GM12878 (cell line): Measurements from ENCODE around the gene RNF126. TPM values are rescaled to one million over a fixed set of nuclear protein-coding genes. Genes with fewer than 3 reads are reported as not detected.

ENCODE experiments used
- ATAC-seq: fragments of 200-7000 bp; cut with Tn5 transposase; 3 replicates; pipeline ENCODE4 v1.9.1; 2020; ENCODE audit warnings: mild to moderate bottlenecking, moderate library complexity
- BruUV-seq: library from RNA; stranded (reverse); fragments of 400-500 nt; replicated peaks from 2 replicates; lab custom pipeline; 2021; lab: Mats Ljungman, UMichigan
- CTCF ChIA-PET: fragments of 300-600 bp; sonication (Branson Sonifier 250); formaldehyde crosslinking; extraction: SDS; loops from one replicate; lab custom pipeline; 2021; ENCODE audit warnings: inconsistent platforms; lab: Yijun Ruan, JAX
- POLR2A ChIA-PET: fragments of 350-600 bp; formaldehyde crosslinking; extraction: SDS; loops from one replicate; lab custom pipeline; 2021; ENCODE audit warnings: inconsistent platforms; lab: Charles Lee
- RAD21 ChIA-PET: fragments of 300-600 bp; sonication (Branson Sonifier 250); formaldehyde crosslinking; loops from one replicate; lab custom pipeline; 2023; ENCODE audit warnings: antibody characterized with exemption; ENCODE audit not compliant: unreplicated experiment; lab: Charles Lee
- SMC1A ChIA-PET: fragments of 300-600 bp; sonication (Branson Sonifier 250); formaldehyde crosslinking; loops from one replicate; lab custom pipeline; 2023; ENCODE audit not compliant: unreplicated experiment, uncharacterized antibody; lab: Charles Lee
- DNase-seq: peaks from one replicate; pipeline ENCODE4 v3.0.0-alpha.2; 2011; ENCODE audit warnings: low read depth, low spot score
- FAIRE-seq: peaks from 3 replicates; lab custom pipeline; 2011; peaks lifted over from hg19 to GRCh38; lab: Jason Lieb, UNC
- H2AFZ ChIP-seq: 2 replicates; pipeline ENCODE4 v1.6.0; 2011; ENCODE audit warnings: low read depth, low read length, control low read depth; ENCODE audit not compliant: control insufficient read depth
- H3K27ac ChIP-seq: 2 replicates; pipeline ENCODE4 v1.5.1; 2011; ENCODE audit warnings: control low read depth; ENCODE audit not compliant: control insufficient read depth, insufficient read depth
- H3K27me3 ChIP-seq, 2 experiments: replicated peaks in 1 of 2; 2 replicates each; pipeline versions ENCODE4 v1.6.0 to v1.6.1; 2011; ENCODE audit warnings: low read length in 1 of 2; ENCODE audit not compliant: control insufficient read depth in 2 of 2, insufficient read depth in 2 of 2
- H3K36me3 ChIP-seq, 2 experiments: 2 replicates each; pipeline ENCODE4 v1.5.1; 2011; ENCODE audit warnings: low read length in 1 of 2; ENCODE audit not compliant: control insufficient read depth in 2 of 2, insufficient read depth in 2 of 2
- H3K4me1 ChIP-seq: 2 replicates; pipeline ENCODE4 v1.6.1; 2011; ENCODE audit warnings: mild to moderate bottlenecking, low read length, moderate library complexity, mixed read lengths; ENCODE audit not compliant: control insufficient read depth, insufficient read depth
- H3K4me2 ChIP-seq: 2 replicates; pipeline ENCODE4 v1.6.0; 2011; ENCODE audit warnings: control low read depth; ENCODE audit not compliant: control insufficient read depth, insufficient read depth
- H3K4me3 ChIP-seq: fragments of 200-600 bp; sonication (generic); 2 replicates; pipeline ENCODE4 v1.5.1; 2016
- H3K79me2 ChIP-seq: 2 replicates; pipeline ENCODE4 v1.6.0; 2011; ENCODE audit warnings: low read length; ENCODE audit not compliant: control insufficient read depth, insufficient read depth
- H3K9ac ChIP-seq: 2 replicates; pipeline ENCODE4 v1.8.0; 2011; ENCODE audit warnings: low read length, control low read depth, mixed read lengths; ENCODE audit not compliant: control insufficient read depth, insufficient read depth
- H3K9me3 ChIP-seq: replicated peaks from 3 replicates; pipeline ENCODE4 v1.5.1; 2011; ENCODE audit warnings: mild to moderate bottlenecking, low read length; ENCODE audit not compliant: control insufficient read depth, insufficient read depth
- H4K20me1 ChIP-seq: 2 replicates; pipeline ENCODE4 v1.6.0; 2011; ENCODE audit not compliant: control insufficient read depth, insufficient read depth
- BACH1 ChIP-seq: fragments of 450-650 bp; IDR thresholded peaks from 2 replicates; pipeline ENCODE4 v1.6.1; 2017; ENCODE audit warnings: mild to moderate bottlenecking, borderline replicate concordance
- DPF2 ChIP-seq: fragments of 450-650 bp; IDR thresholded peaks from 2 replicates; pipeline ENCODE4 v1.6.1; 2017; ENCODE audit warnings: mild to moderate bottlenecking
- NBN ChIP-seq: fragments of 450-650 bp; IDR thresholded peaks from 2 replicates; pipeline ENCODE4 v1.6.1; 2016
- ZNF207 ChIP-seq: fragments of 450-650 bp; IDR thresholded peaks from 2 replicates; pipeline ENCODE4 v1.6.1; 2014; ENCODE audit warnings: antibody characterized with exemption, mild to moderate bottlenecking, borderline replicate concordance
- WGBS: methylation state at CpG from one replicate; pipeline ENCODE4 v1.1.6; 2016; ENCODE audit warnings: low lambda C conversion rate; ENCODE audit not compliant: insufficient replicate concordance, insufficient coverage; ENCODE audit errors: missing lambda C conversion rate; 5-methylcytosine and 5-hydroxymethylcytosine counted together
- in situ Hi-C: fragments of 300-500 bp; cut with MboI; formaldehyde crosslinking; loops from 9 replicates; pipeline ENCODE4 v1.14.3; 2018; ENCODE audit warnings: mixed read lengths
- intact Hi-C: fragments of 100-400 bp; cut with micrococcal nuclease; formaldehyde crosslinking; loops from one replicate; pipeline ENCODE4 v1.14.2; 2022; ENCODE audit not compliant: unreplicated experiment
- polyA plus RNA-seq, 11 experiments: library from polyadenylated mRNA; depleted of rRNA in 4 of 11; unstranded in 6 of 11; stranded (reverse) in 5 of 11; fragments of >200 nt; fragmentation: Nextera tagmentation in 4 of 11; fragmentation: Illumina TruSeq in 1 of 11; extraction: Ambion mirVana in 4 of 11; extraction: Trizol in 1 of 11; gene quantifications; 1 replicate in 1 of 11; 2 replicates in 10 of 11; pipeline versions ENCODE4 v1.2.1 to v1.2.3, GENCODE V29; 2011 to 2016; ENCODE audit warnings: inconsistent platforms in 2 of 11, missing spikeins in 2 of 11, low read depth in 1 of 11
- total RNA-seq, 4 experiments: library from RNA; depleted of rRNA in 3 of 4; stranded (reverse); fragments of >200 nt in 3 of 4; fragmentation: Illumina TruSeq in 1 of 4; extraction: Trizol in 1 of 4; gene quantifications; 2 replicates each; pipeline versions ENCODE4 v1.2.1 to v1.2.3, GENCODE V29; 2013 to 2021
- TF ChIP-seq, protein P1 (sequence below): fragments of 450-650 bp; IDR thresholded peaks from 2 replicates; pipeline ENCODE4 v1.6.1; 2018; ENCODE audit warnings: borderline replicate concordance, mild to moderate bottlenecking; ENCODE audit not compliant: partially characterized antibody

RNF126 gene
- total and polyA plus RNA-seq, 10 of the 15 experiments (the other 5 are each of a cell fraction or from before 2014, with no cell fraction given), result 0.45 to 100 (median 50.6) TPM

- TF ChIP-seq, protein P1, sequence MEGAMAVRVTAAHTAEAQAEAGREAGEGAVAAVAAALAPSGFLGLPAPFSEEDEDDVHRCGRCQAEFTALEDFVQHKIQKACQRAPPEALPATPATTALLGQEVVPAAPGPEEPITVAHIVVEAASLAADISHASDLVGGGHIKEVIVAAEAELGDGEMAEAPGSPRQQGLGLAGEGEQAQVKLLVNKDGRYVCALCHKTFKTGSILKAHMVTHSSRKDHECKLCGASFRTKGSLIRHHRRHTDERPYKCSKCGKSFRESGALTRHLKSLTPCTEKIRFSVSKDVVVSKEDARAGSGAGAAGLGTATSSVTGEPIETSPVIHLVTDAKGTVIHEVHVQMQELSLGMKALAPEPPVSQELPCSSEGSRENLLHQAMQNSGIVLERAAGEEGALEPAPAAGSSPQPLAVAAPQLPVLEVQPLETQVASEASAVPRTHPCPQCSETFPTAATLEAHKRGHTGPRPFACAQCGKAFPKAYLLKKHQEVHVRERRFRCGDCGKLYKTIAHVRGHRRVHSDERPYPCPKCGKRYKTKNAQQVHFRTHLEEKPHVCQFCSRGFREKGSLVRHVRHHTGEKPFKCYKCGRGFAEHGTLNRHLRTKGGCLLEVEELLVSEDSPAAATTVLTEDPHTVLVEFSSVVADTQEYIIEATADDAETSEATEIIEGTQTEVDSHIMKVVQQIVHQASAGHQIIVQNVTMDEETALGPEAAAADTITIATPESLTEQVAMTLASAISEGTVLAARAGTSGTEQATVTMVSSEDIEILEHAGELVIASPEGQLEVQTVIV, result no peak
- TF ChIP-seq BACH1, result 0 out of 2 replicates have a peak, but pooled peaks have one; percentile 9
- TF ChIP-seq NBN, result 0 out of 2 replicates have a peak, but pooled peaks have one; percentile 45
Observed at GRCh38 chr19:661427-662196, 1.4 kb downstream of the RNF126 start (continued).

DNA sequence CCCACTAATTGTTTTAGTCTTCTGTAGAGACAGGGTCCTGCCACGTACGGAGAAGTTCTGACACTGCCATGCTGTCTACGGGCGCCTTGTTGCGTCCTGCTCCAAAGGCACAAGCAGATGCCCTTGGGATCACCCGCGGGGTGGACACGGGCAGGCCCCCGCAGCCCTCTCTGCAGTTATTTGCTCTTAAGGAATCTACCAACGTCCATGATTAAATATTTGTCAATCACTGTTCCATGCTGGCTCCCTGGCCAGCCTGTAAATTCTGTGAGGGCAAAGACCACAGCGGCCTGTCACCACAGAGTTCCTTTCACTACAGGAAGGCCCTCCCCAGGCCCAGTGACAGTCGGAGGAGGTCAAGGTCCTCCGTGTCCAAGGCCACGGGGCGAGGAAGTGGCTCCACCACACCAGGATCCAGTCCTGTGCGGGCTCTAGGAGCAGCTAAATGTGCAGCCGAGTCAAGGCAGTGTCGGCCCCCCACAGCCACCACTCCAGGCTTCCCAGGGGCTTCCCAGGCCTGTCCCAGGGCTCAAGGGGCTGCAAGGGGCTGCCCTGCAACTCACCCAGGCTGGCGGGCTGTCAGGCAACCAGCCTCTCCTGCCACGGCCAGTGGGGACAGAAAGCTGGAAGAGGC, 2.1 kb downstream of the RNF126 start:
- Histone ChIP-seq H3K4me2 (peak overlapping the region; percentile 98), H3K9ac (peak overlapping the region; percentile 95), H3K4me1 (peaks cover 19% of the 10 kb centered on the region), H2AFZ (no peak overlapping the region), H3K79me2 (peaks cover 71% of the 10 kb centered on the region), H3K27me3 (no peaks in the 10 kb centered on the region), H3K36me3 (peaks cover 0 to 22% of the 10 kb centered on the region in 2 experiments; a peak in 3 of 4 replicates), H3K27ac (peak overlapping the region; percentile 90), H4K20me1 (peaks cover 12% of the 10 kb centered on the region), H3K4me3 (peak overlapping the region; percentile 98), H3K9me3 (no peaks in the 10 kb centered on the region)
- DNase-seq, result no peak
- POLR2A ChIA-PET, result interaction anchor here (0.7 to 1.6 kb wide), 4 partner anchors 20 to 73 kb away, joined by 3 to 6 read pairs (median 4); no protein-coding TSS in a partner anchor
- CTCF ChIA-PET, result interaction anchor here (0.8 to 1.0 kb wide), 2 partner anchors 18 to 305 kb away, joined by 3 to 4 read pairs; no protein-coding TSS in a partner anchor
- in situ Hi-C loops, result no loop called here
- SMC1A ChIA-PET, result interaction anchor here (0.7 to 0.9 kb wide), 2 partner anchors 28 to 86 kb away, joined by 3 read pairs; no protein-coding TSS in a partner anchor
- FAIRE-seq, result peak; percentile 18
- intact Hi-C loops, result no loop called here
- peak; percentile 2 for ATAC-seq
- TF ChIP-seq ZNF207 (no peak), DPF2 (0 out of 2 replicates have a peak, but pooled peaks have one; percentile 23)
- WGBS, result 0% methylated on average over 19 of the region's 20 CpGs
- RAD21 ChIA-PET, result interaction anchor here (1.1 kb wide), 1 partner anchor 73 kb away, joined by 4 read pairs; no protein-coding TSS in a partner anchor
- BruUV-seq, result no TSS peak
